Right atrium auricular region (tissue), 2 donors: ENCODE data around the gene HSPA14. TPM values are rescaled to one million over a fixed set of nuclear protein-coding genes. Genes with fewer than 3 reads are reported as not detected.

Experiments used
- DNase-seq: peaks from one replicate; pipeline ENCODE4 v3.0.0-alpha.2; 2019; ENCODE audit warnings: low spot score
- H3K27ac ChIP-seq, 2 donors: fragments of 200-600 bp; sonication (generic); 1 replicate in 1 of 2; 2 replicates in 1 of 2; pipeline ENCODE4 v1.5.1; 2016 to 2019
- H3K27me3 ChIP-seq, 2 donors: fragments of 200-600 bp; sonication (generic); one replicate each; pipeline versions ENCODE4 v1.5.1 to v1.6.0; 2017 to 2019
- H3K36me3 ChIP-seq: fragments of 200-600 bp; sonication (generic); one replicate; pipeline ENCODE4 v1.5.1; 2016
- H3K4me1 ChIP-seq, 2 donors: fragments of 200-600 bp; sonication (generic); one replicate each; pipeline versions ENCODE4 v1.5.1 to v1.6.0; 2017 to 2019
- H3K4me3 ChIP-seq, 2 donors: fragments of 200-600 bp; sonication (generic); 1 replicate in 1 of 2; 2 replicates in 1 of 2; pipeline ENCODE4 v1.5.1; 2017 to 2019; ENCODE audit warnings: mild to moderate bottlenecking in 1 of 2, moderate library complexity in 1 of 2
- H3K9me3 ChIP-seq, 2 donors: fragments of 200-600 bp; sonication (generic); one replicate each; pipeline ENCODE4 v1.5.1; 2019
- CTCF ChIP-seq, 2 donors: fragments of 200-600 bp; sonication (generic); IDR thresholded peaks; one replicate each; pipeline ENCODE4 v1.5.1; 2019; ENCODE audit warnings: antibody characterized with exemption in 2 of 2
- total RNA-seq, 2 donors: library from RNA; depleted of rRNA; stranded (reverse); fragments of >200 nt; gene quantifications; one replicate each; pipeline ENCODE4 v1.1.0, GENCODE V29; 2016

HSPA14 gene
- 1 to 10 TPM; 6.1 to 9.7 TPM for total RNA-seq

- Histone ChIP-seq H3K4me1 (peaks cover 0 to 16% of the 10 kb centered on the region in 2 donors), H3K27me3 (no peaks in the 10 kb centered on the region), H3K27ac (peak within 1 kb of the TSS; percentile 92 to 98), H3K36me3 (peaks cover 17% of the 10 kb centered on the region), H3K4me3 (peak within 1 kb of the TSS; percentile 97 to 99), H3K9me3 (no peaks in the 10 kb centered on the region)
- no peak for TF ChIP-seq CTCF (IDR thresholded peaks at IDR 0.05)
- DNase-seq = peak; percentile 99
Measured at GRCh38 chr10:14837757-14838581, at the start of gene HSPA14, which contains the start of the genes CDNF and MSANTD7. HSPA14 (plus strand) TSS chr10:14838306; CDS start chr10:14838403, 97 bp downstream. CDNF (minus strand) TSS chr10:14838037; CDS start chr10:14837946, 91 bp downstream. MSANTD7 (plus strand) TSS chr10:14838306; CDS start chr10:14842285, 3,979 bp downstream.

GRCh38 chr10:14798636-14799035 lies 39.5 kb upstream of the HSPA14 start:
- DNase-seq = no peak
- no peak overlapping the region for H3K4me3 ChIP-seq
- H3K27me3 ChIP-seq = no peaks in the 10 kb centered on the region
- no peaks in the 10 kb centered on the region for H3K4me1 ChIP-seq
- no peaks in the 10 kb centered on the region for H3K9me3 ChIP-seq
- no peaks in the 10 kb centered on the region for H3K36me3 ChIP-seq
- no peak overlapping the region for H3K27ac ChIP-seq
- no peak for TF ChIP-seq CTCF (IDR thresholded peaks at IDR 0.05)

GRCh38 chr10:14800397-14800796 lies 37.7 kb upstream of the HSPA14 start:
- Histone ChIP-seq H3K9me3 (no peaks in the 10 kb centered on the region), H3K4me3 (no peak overlapping the region), H3K4me1 (no peaks in the 10 kb centered on the region), H3K27ac (no peak overlapping the region), H3K36me3 (no peaks in the 10 kb centered on the region), H3K27me3 (no peaks in the 10 kb centered on the region)
- no peak for DNase-seq
- no peak for TF ChIP-seq CTCF (IDR thresholded peaks at IDR 0.05)

GRCh38 chr10:14801723-14802122 lies 36.4 kb upstream of the HSPA14 start:
- Histone ChIP-seq H3K4me3 (no peak overlapping the region), H3K27ac (no peak overlapping the region), H3K27me3 (no peaks in the 10 kb centered on the region), H3K9me3 (no peaks in the 10 kb centered on the region), H3K4me1 (no peaks in the 10 kb centered on the region), H3K36me3 (no peaks in the 10 kb centered on the region)
- DNase-seq = no peak
- no peak for TF ChIP-seq CTCF (IDR thresholded peaks at IDR 0.05)

GRCh38 chr10:14803827-14804226 lies 34.3 kb upstream of the HSPA14 start:
- H3K27ac ChIP-seq = no peak overlapping the region
- no peak overlapping the region for H3K4me3 ChIP-seq
- no peak for TF ChIP-seq CTCF (IDR thresholded peaks at IDR 0.05)
- H3K9me3 ChIP-seq = no peaks in the 10 kb centered on the region
- DNase-seq = no peak
- no peaks in the 10 kb centered on the region for H3K4me1 ChIP-seq
- H3K36me3 ChIP-seq = no peaks in the 10 kb centered on the region
- no peaks in the 10 kb centered on the region for H3K27me3 ChIP-seq
